Stimulated activated naive CD4-positive, alpha-beta T cell (primary cell): ENCODE data around the gene PSMB11.

Experiments
- DNase-seq, 6 experiments: peaks; one replicate each; lab custom pipeline; 2025; lab: John Stamatoyannopoulos, UW

PSMB11 gene

GRCh38 chr14:23015618-23016017 lies 26.4 kb upstream of the PSMB11 start:
- peak in 1 of 6 experiments; percentile 5 for DNase-seq

DNA sequence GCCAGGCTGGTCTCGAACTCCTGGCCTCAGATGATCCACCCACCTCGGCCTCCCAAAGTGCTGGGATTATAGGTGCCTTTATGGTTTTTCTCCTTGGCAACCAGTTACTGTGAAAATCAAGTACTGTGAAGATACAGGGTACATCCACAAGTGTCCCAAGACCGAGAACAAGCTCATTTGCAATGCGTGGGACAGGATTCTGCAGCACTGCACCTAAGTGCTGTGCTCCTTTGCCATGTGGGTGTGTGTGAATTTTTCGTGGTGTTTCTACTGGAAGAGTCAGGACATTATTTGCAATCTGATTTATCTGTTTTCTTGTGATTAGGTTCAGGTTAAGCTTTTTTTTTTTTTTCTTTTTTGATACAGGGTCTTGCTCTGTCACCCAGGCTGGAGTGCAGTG lies 24.9 kb upstream of the PSMB11 start:
- DNase-seq = no peak

DNA sequence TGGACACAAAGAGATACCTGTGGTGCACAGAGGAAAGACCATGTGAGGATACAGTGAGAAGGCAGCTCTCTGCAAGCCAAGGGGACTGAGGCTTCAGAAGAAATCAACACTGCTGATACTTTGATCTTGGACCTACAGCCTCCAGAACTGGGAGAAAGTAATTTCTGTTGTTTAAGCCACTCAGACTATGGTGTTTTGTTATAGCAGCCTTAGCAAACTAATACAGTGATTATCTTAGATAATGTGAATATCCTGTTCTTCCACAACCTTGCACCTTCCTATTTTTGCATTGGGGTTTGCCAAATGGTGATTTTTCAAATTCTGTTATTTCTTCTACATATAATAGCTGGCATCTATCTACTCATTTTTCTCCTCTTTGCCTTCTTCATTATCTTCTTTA lies 23.9 kb upstream of the PSMB11 start:
- DNase-seq = no peak

DNA sequence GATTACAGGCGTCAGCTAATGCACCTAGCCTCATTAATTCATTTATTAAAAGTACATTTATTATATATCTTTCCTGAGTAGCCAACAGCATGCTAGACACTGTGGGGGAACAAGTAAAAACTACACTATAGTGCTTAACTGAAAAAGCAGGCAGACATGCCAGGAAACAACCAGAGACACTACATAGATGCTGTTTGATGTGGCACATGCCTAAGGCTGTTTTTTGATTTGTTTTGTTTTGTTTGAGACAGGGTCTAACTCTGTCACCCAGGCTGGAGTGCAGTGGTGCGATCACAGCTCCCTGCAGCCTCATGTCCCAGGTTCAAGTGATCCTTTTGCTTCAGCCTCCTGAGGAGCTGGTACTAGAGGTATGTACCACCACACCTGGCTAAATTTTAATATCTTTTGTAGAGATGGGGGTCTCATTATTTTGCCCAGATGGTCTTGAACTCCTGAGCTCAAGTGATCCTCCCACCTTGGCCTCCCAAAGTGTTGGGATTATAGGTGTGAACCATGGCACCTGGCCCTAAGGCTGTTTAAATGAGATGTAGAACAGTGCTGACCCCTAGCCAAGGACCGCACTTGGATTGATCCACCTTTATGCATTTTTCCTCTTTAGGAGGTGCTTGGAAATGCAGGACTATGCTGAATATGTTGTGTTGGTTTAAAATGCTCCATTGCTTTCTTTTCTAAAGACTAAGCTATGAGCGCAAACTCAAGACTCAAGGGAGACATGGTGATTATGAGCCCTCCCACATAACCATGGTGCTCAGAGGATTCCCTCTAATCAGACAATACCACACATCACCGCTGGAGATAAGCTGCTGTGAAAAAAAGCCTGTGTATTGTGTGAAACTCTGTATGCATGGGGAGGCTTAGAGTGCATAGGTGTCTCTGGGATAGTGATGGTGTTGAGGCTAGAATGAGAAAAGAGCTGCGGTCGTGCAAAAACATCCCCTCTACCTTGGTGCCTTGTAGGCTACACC lies 21.6 kb upstream of the PSMB11 start:
- peak in 3 of 6 experiments; percentile 37 to 49 (median 48) for DNase-seq

GRCh38 chr14:23021434-23021833 lies 20.6 kb upstream of the PSMB11 start:
- DNase-seq = no peak

DNA sequence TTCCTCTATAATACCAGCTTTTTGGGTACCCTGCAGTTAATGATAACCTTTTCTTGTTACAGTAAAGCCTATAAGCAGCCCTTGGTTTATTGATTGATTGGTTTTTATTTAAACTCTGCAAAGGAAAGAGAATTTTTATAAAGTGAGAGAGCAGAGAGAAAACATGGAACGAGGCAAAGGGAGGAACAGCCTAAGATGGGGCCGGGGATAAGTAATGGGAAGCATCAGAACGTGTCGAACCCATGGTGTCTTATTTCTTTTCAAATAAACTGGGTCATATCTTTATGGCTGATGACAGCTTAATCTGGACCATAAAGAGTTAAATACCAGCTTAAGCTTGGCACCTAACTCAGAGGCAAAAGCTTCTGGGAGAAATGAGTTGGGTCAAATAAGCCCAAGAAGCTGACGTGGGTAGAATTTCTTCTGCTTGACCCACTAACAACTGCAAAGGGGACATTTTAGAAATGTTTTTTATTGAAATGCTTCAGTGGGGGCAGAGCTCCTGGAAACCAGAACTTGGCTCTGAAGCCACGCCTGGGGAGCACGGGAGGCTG lies 20.0 kb upstream of the PSMB11 start:
- DNase-seq = no peak

DNA sequence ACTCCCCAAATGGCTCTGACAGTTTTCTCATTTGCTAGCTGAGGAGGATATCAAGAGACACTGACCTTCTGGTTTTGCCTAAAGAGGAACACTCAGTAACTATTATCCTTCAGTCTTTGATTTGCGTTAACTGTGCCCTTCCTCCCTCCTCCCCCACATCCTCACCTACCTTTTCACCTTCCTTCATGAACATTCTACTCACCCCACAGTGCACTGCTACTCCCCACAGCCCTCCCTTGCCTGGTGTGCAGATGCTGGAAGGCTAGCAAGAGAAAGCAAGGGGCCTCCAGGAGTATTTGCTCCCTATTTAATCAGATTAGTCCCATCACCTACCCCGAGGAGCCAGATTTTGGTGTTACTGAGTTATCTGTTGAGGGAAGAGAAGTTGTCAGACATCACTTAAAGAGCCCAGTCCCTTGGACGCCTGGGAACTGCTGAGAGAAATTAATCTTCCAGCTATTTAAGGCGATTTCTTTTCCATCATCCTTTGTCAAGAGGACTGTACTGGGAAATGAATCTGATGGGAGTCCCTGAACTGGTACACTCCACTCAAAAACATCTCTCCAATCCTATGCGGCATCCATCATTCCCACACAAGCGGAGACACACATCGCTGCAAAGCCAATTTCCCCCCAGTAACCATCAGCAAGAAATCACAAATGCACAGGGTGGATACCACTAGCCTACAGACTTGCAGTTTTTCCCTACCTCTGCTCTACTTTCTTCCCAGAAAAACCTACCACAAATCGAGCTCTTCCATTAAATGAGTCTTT lies 18.8 kb upstream of the PSMB11 start:
- peak in 3 of 6 experiments; percentile 12 to 19 (median 14) for DNase-seq

DNA sequence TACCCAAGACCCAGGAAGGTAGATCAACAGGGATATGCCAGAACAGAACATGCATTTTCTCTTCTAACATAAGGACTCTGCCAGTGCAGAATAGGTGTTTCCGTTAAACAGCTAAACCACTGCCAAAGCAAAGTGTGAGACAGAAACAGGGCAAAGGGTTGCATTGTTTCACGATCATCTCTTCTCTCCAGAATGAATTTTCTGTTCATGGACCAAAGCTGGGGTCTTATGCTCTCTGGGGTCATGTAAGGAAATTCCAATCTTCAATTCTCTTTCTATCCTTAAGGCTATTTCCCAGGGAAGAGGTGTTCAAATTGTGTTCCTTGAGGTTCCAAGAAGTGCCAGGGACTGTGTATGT lies 18.2 kb upstream of the PSMB11 start:
- DNase-seq = no peak

GRCh38 chr14:23024612-23025075 lies 17.4 kb upstream of the PSMB11 start:
- DNase-seq = no peak

DNA sequence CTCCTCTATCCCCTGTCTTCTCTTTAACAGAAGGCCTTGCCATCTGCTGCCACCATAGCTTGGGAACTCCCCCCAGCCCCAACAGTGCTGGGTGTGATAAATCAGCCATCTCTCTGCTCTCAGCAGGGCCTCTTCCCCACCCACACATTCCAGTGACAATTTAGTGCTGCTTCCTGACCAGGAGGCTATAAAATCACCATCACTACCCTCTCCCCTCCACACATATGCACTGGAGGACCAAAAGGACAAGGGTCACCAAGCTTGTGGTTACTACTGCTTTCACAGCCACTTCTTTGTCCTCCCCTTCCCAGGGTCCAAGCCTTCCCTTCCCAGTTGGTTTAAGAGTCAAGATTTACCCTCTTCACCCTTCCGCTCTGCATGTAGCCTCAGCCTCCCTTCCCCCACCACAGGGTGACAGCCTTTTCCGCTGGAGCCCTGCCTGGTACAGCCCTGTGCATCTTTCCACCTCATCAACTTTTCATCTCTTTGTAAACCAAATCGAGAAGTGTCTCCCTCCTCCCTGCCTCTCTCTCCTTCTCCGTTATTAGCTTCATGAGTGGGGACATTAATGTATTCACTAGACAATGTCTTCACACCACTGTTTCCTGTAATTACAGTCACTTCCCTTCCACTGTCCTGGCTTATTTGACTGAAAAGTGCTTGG lies 16.7 kb upstream of the PSMB11 start:
- peak in 1 of 6 experiments; percentile 10 for DNase-seq

GRCh38 chr14:23028799-23029198 lies 13.2 kb upstream of the PSMB11 start:
- DNase-seq = peak in 4 of 6 experiments; percentile 16 to 64 (median 60)

- DNase-seq = no peak
Measured at GRCh38 chr14:23030936-23031335, 11.1 kb upstream of the PSMB11 start.

DNA sequence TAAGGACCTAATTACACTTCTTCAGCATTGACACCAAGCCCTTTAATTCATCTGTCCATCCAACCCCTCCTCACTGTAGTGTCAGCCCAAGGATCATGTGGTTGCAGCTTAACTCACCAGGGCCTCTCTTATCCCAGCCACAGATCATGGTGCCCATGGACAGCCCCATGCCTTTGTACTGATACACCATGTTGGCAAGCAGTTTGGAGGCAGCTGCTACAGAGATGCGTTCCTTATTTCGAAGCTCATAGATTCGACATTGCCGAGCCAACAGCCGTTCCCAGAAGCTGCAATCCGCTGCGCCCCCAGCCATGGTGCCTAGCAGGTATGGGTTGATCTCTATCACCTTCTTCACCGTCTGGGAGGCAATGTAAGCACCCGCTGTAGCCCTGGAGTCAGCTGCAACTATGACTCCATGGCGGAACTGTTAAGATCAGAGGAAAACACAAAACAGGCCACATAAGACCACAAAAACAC lies 8.7 kb upstream of the PSMB11 start:
- no peak for DNase-seq

- no peak for DNase-seq
Measured at GRCh38 chr14:23033801-23034497, 8.1 kb upstream of the PSMB11 start.

DNA sequence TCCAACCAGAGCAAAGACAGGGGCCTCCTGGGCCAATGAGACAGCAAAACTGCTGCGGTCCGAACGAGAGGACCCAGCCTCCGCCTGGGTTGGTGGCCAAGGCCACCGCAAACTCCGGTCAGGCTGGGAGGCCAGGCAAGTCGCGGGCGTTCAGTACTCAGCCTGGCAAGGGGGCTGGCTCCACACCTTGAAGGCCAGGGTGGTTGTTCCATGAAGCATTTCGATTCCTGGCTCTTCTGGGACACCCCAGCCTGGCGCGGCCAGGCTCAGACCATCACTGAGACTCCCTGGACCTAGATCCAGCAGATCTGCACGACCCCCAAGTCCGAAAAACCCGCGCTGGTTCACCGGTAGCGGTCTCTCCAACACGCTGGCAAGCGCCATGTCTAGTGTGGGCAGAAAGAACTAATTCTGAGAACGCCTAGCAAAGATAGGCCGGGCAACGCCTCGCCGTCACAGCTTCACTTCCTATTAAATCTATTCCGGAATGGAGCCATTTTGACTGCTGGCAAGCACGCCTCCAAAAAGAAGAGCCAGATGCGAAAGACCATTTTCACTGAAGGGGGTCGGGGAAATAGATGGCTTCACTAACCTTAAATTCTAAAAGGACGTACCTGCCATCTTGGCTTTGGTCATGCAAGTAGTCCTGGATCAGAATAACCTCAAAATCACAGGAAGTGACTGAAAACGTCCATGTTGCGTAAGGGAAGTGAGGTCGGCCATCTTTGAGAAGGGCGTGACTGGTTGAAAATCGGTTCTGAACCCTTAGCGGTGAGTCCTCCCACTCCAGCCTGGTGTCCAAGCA lies 7.3 kb upstream of the PSMB11 start, which contains the start of gene PSMB5:
TSS of gene PSMB5 (minus strand) at position 403 of the 805 bp plus-strand sequence. CDS start at position 384, 19 bp downstream.
- no peak for DNase-seq

GRCh38 chr14:23035303-23036144 lies 6.5 kb upstream of the PSMB11 start:
- no peak for DNase-seq

GRCh38 chr14:23040100-23040499 lies 1.9 kb upstream of the PSMB11 start:
- DNase-seq = no peak

GRCh38 chr14:23041729-23042128 lies 283 bp upstream of the PSMB11 start:
- DNase-seq = no peak

DNA sequence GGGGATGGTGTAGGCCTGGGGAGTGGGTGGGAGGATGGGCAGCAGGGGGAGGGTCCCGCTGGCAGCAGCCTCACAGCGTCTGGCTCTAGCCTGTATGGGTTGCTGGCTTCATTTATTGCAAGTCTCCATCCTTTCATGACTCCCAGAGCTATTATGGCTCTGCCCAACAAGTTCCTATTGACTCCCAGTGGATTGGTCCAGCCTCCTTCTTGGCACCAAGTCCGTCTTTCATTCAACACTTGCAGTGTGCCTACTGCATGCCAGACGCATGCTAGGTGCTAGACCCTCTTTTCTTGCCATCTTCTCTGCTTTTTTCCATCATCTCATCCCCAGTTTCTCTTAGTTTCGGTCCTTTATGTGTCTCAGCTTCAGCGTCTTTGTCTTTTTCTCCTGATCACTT lies 1.1 kb downstream of the PSMB11 start:
- DNase-seq = no peak
